Neuronal stem cell (in vitro differentiated cells): ENCODE results near the gene CYTH1.
"Not testable (repeated sequence)": the region's sequence is repeated elsewhere in the genome, so short reads cannot be mapped to it uniquely, and the experiment has no call there.

Experiments
- DNase-seq: peaks from one replicate; pipeline ENCODE4 v3.0.0-alpha.2; 2013; ENCODE audit warnings: low spot score
- H2AFZ ChIP-seq: one replicate; pipeline ENCODE4 v1.6.1; 2013; ENCODE audit warnings: mild to moderate bottlenecking, low read length, inconsistent platforms
- H2AK5ac ChIP-seq: 2 replicates; pipeline ENCODE4 v1.6.1; 2013; ENCODE audit warnings: low read depth, mild to moderate bottlenecking, inconsistent platforms, low read length, moderate library complexity, mixed read lengths
- H2BK120ac ChIP-seq: 2 replicates; pipeline ENCODE4 v1.6.1; 2013; ENCODE audit warnings: low read depth, mild to moderate bottlenecking, inconsistent platforms, low read length, moderate library complexity, mixed read lengths
- H2BK12ac ChIP-seq: one replicate; pipeline ENCODE4 v1.6.1; 2013; ENCODE audit warnings: low read length, inconsistent platforms
- H2BK15ac ChIP-seq: 2 replicates; pipeline ENCODE4 v1.6.1; 2013; ENCODE audit warnings: mild to moderate bottlenecking, low read length, inconsistent platforms, mixed read lengths
- H2BK5ac ChIP-seq: one replicate; pipeline ENCODE4 v1.6.1; 2013; ENCODE audit warnings: inconsistent platforms, mild to moderate bottlenecking, low read length, moderate library complexity
- H3K14ac ChIP-seq: one replicate; pipeline ENCODE4 v1.6.1; 2013; ENCODE audit warnings: low read length, inconsistent platforms
- H3K18ac ChIP-seq: 2 replicates; pipeline ENCODE4 v1.6.1; 2013; ENCODE audit warnings: low read length, inconsistent platforms
- H3K23ac ChIP-seq: 2 replicates; pipeline ENCODE4 v1.6.1; 2013; ENCODE audit warnings: low read depth, mild to moderate bottlenecking, mixed read lengths, low read length, inconsistent platforms; ENCODE audit not compliant: poor library complexity
- H3K27ac ChIP-seq: replicated peaks from 3 replicates; pipeline ENCODE4 v1.5.1; 2013; ENCODE audit warnings: low read length, inconsistent platforms
- H3K27me3 ChIP-seq, 3 experiments: 2 replicates each; pipeline ENCODE4 v1.6.1; 2013; ENCODE audit warnings: low read length in 3 of 3, mild to moderate bottlenecking in 2 of 3, inconsistent platforms in 1 of 3, low read depth in 1 of 3, mixed read lengths in 1 of 3, moderate library complexity in 1 of 3; ENCODE audit not compliant: control insufficient read depth in 3 of 3, insufficient read depth in 3 of 3
- H3K36me3 ChIP-seq, 2 donors: replicated peaks in 1 of 2; 2 replicates each; pipeline ENCODE4 v1.6.1; 2013; ENCODE audit warnings: low read length in 2 of 2; ENCODE audit not compliant: control insufficient read depth in 2 of 2, insufficient read depth in 2 of 2
- H3K4ac ChIP-seq: 2 replicates; pipeline ENCODE4 v1.6.1; 2013; ENCODE audit warnings: inconsistent platforms, mild to moderate bottlenecking, low read length, moderate library complexity
- H3K4me1 ChIP-seq, 2 donors: 1 replicate in 1 of 2; 2 replicates in 1 of 2; pipeline ENCODE4 v1.6.1; 2013; ENCODE audit warnings: low read length in 2 of 2, low read depth in 1 of 2; ENCODE audit not compliant: control insufficient read depth in 2 of 2, insufficient read depth in 1 of 2
- H3K4me2 ChIP-seq: one replicate; pipeline ENCODE4 v1.6.1; 2013; ENCODE audit warnings: mild to moderate bottlenecking, low read length, inconsistent platforms; ENCODE audit not compliant: insufficient read depth, poor library complexity, severe bottlenecking
- H3K4me3 ChIP-seq, 2 donors: 2 replicates each; pipeline ENCODE4 v1.5.1; 2013; ENCODE audit warnings: low read length in 2 of 2, mild to moderate bottlenecking in 2 of 2, inconsistent platforms in 1 of 2, moderate library complexity in 1 of 2
- H3K79me1 ChIP-seq: one replicate; pipeline ENCODE4 v1.6.1; 2013; ENCODE audit warnings: low read depth, mild to moderate bottlenecking, inconsistent platforms, low read length, moderate library complexity
- H3K9ac ChIP-seq: one replicate; pipeline ENCODE4 v1.6.1; 2013; ENCODE audit warnings: mild to moderate bottlenecking, low read depth, low read length, inconsistent platforms; ENCODE audit not compliant: poor library complexity
- H3K9me3 ChIP-seq, 2 donors: replicated peaks in 1 of 2; 2 replicates each; pipeline versions ENCODE3 to v1.6.1; 2013; ENCODE audit warnings: low read length in 2 of 2, mild to moderate bottlenecking in 2 of 2, inconsistent platforms in 1 of 2, low read depth in 1 of 2, mixed read lengths in 1 of 2, moderate library complexity in 1 of 2; ENCODE audit not compliant: control insufficient read depth in 2 of 2, insufficient read depth in 1 of 2
- H4K8ac ChIP-seq: one replicate; pipeline ENCODE4 v1.6.1; 2013; ENCODE audit warnings: low read depth, mild to moderate bottlenecking, inconsistent platforms, low read length, moderate library complexity
- H4K91ac ChIP-seq: one replicate; pipeline ENCODE4 v1.6.1; 2013; ENCODE audit warnings: low read length, low read depth, mild to moderate bottlenecking, inconsistent platforms; ENCODE audit not compliant: poor library complexity
- WGBS, 2 donors: extraction: QIAGEN DNeasy Blood & Tissue Kit; methylation state at CpG; one replicate each; pipeline ENCODE4 v1.1.7; 2013; ENCODE audit warnings: missing lambda C conversion rate in 2 of 2, mixed read lengths in 1 of 2; ENCODE audit not compliant: insufficient read length in 2 of 2, insufficient replicate concordance in 1 of 2; ENCODE audit errors: extremely low coverage in 2 of 2; 5-methylcytosine and 5-hydroxymethylcytosine counted together

Gene CYTH1

DNA sequence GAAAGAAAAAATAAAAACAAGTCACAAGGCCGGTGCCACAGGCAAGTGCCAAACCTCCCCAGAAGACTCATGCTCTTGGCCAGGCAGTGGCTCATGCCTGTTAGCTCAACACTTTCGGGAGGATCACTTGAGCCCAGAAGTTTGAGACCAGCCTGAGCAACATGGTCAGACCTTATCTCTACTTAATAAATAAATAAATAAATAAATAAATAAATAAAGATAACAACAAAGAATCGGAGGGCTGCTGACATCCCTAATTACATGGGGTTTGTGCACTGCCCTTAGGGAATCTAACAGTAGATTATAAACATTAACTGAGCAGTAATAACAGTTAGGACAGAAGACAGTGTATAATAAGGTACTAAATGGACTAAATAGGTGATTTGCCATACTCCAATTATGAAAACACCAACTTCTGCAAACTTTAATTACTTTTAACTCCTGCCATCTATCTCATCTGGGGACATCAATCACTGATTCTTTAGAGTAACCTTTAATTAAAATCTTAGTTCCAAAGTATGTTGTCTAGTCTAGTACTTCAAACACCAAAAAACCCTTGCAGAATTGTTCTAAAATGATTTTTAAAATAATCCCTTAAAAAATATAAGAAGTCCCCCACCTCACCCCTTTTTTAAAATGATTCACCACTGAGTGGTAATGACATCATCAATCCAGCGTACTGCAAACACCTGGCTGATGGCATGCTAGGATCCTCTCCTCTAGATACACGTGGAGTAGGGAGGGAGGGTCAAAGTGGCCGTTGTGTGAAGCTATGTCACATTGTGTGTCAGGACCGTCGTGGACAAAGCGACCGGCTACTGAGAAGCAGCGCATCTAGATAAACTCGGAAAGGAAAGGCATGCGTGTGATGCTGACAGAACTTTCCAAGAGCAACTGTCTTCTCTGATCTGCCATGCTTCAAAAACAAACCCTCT is 28.5 kb downstream of the CYTH1 start:
- no peak overlapping the region for H2BK15ac ChIP-seq
- H3K9me3 ChIP-seq, result no peaks in the 10 kb centered on the region
- H3K18ac ChIP-seq, result no peak overlapping the region
- no peak overlapping the region for H2AK5ac ChIP-seq
- no peak overlapping the region for H3K4me2 ChIP-seq
- H3K4me3 ChIP-seq, result no peak overlapping the region
- H3K9ac ChIP-seq, result no peak overlapping the region
- H3K4me1 ChIP-seq, result peaks cover 2% of the 10 kb centered on the region in 2 donors
- peaks cover 2% of the 10 kb centered on the region for H3K79me1 ChIP-seq
- no peak overlapping the region for H4K8ac ChIP-seq
- no peak overlapping the region for H2BK5ac ChIP-seq
- no peak overlapping the region for H3K27ac ChIP-seq
- H3K14ac ChIP-seq, result peak overlapping the region; percentile 56
- WGBS, 2 donors, result no CpG with 5 or more reads among the region's 13 CpGs
- no peaks in the 10 kb centered on the region for H3K36me3 ChIP-seq
- DNase-seq, result no peak
- no peak overlapping the region for H2BK120ac ChIP-seq
- H4K91ac ChIP-seq, result no peak overlapping the region
- H3K4ac ChIP-seq, result no peak overlapping the region
- no peaks in the 10 kb centered on the region for H3K27me3 ChIP-seq
- no peak overlapping the region for H3K23ac ChIP-seq
- no peak overlapping the region for H2BK12ac ChIP-seq
- no peak overlapping the region for H2AFZ ChIP-seq

DNA sequence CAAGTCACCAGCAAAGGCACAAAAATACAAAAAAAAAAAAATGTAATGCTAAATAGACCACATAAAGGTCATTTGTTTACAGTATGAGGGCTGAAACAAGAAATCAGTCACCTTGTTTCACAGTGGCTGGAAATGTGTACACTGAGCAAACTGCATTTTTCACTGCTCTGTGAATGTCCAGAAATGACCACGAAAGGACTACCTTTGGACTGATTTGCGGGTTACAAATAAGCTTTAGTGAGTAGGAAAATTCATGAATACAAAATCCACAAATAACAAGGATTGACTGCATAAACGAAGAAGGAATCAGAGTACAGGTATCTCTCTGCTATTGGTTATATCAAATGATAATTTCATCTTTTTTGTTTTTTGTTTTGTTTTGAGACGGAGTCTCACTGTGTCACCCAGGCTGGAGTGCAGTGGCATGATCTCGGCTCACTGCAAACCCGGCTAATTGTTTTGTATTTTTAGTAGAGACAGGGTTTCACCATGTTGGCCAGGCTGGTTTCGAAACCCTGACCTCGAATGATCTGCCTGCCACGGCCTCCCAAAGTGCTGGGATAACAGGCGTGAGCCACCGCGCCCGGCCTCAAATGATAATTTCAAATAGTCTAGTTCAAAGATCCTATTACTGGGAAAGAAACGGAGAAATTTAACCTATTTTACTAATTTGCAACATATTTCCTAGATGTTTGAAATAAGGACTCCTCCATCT is 30.5 kb downstream of the CYTH1 start:
- Histone ChIP-seq H3K4me3 (no peak overlapping the region), H2BK120ac (no peak overlapping the region), H2AK5ac (no peak overlapping the region), H3K4ac (no peak overlapping the region), H3K4me1 (peaks cover 0 to 2% of the 10 kb centered on the region in 2 donors), H3K27ac (no peak overlapping the region), H3K36me3 (no peaks in the 10 kb centered on the region), H3K4me2 (no peak overlapping the region), H2BK5ac (no peak overlapping the region), H2BK15ac (no peak overlapping the region), H4K8ac (no peak overlapping the region), H3K9me3 (no peaks in the 10 kb centered on the region), H2AFZ (no peak overlapping the region), H3K9ac (no peak overlapping the region), H4K91ac (no peak overlapping the region), H3K27me3 (no peaks in the 10 kb centered on the region), H2BK12ac (no peak overlapping the region), H3K18ac (no peak overlapping the region), H3K79me1 (peaks cover 2% of the 10 kb centered on the region), H3K23ac (no peak overlapping the region), H3K14ac (no peak overlapping the region)
- WGBS, 2 donors, result no CpG with 5 or more reads among the region's 14 CpGs
- DNase-seq, result no peak

DNA sequence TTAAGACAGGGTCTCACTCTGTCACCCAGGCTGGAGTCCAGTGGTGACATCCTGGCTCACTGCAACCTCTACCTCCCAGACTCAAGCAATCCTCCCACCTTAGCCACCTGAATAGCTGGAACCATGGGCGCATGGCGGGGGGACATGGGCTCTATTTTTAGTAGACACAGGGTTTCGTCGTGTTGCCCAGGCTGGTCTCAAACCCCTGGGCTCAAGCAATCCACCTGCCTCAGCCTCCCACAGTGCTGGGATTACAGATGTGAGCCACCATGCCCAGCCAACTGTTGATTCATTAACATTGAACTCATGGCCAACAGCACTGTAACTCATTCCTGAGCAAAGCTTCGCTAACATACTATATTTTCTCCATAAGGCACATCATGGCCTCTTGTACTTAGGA is 31.1 kb downstream of the CYTH1 start:
- H2BK5ac ChIP-seq, H3K27ac ChIP-seq: not testable (repeated sequence)
- WGBS, 2 donors, result no CpG with 5 or more reads among the region's 5 CpGs

GRCh38 chr17:78748730-78749317 is 33.2 kb downstream of the CYTH1 start:
- H3K4ac ChIP-seq, result no peak overlapping the region
- no peak overlapping the region for H2BK15ac ChIP-seq
- no peak overlapping the region for H3K18ac ChIP-seq
- H3K4me3 ChIP-seq, result no peak overlapping the region
- H3K27me3 ChIP-seq, result no peaks in the 10 kb centered on the region
- no peaks in the 10 kb centered on the region for H3K9me3 ChIP-seq
- H2AFZ ChIP-seq, result no peak overlapping the region
- H2BK120ac ChIP-seq, result no peak overlapping the region
- H3K36me3 ChIP-seq, result no peaks in the 10 kb centered on the region
- H4K8ac ChIP-seq, result no peak overlapping the region
- no peak overlapping the region for H2BK12ac ChIP-seq
- no peak overlapping the region for H2BK5ac ChIP-seq
- H3K27ac ChIP-seq, result no peak overlapping the region
- H3K14ac ChIP-seq, result no peak overlapping the region
- no peak overlapping the region for H4K91ac ChIP-seq
- no peak overlapping the region for H3K9ac ChIP-seq
- no CpG with 5 or more reads among the region's 8 CpGs for WGBS, 2 donors
- H3K4me1 ChIP-seq, result peaks cover 0 to 2% of the 10 kb centered on the region in 2 donors
- no peak for DNase-seq
- H3K4me2 ChIP-seq, result no peak overlapping the region
- H3K23ac ChIP-seq, result no peak overlapping the region
- no peak overlapping the region for H2AK5ac ChIP-seq
- H3K79me1 ChIP-seq, result peaks cover under 1% of the 10 kb centered on the region

More for the DNA sequence above, 31.1 kb downstream of the CYTH1 start:
- H2BK15ac ChIP-seq, H2BK120ac ChIP-seq, H2AK5ac ChIP-seq, H3K9ac ChIP-seq, H3K79me1 ChIP-seq, H2BK12ac ChIP-seq, H4K8ac ChIP-seq, H2AFZ ChIP-seq, H3K14ac ChIP-seq, H3K23ac ChIP-seq, H3K36me3 ChIP-seq, DNase-seq, H3K4ac ChIP-seq, H3K4me3 ChIP-seq, H3K4me1 ChIP-seq, H3K18ac ChIP-seq, H3K4me2 ChIP-seq, H3K27me3 ChIP-seq, H3K9me3 ChIP-seq, H4K91ac ChIP-seq: not testable (repeated sequence)
